OCI-LY3 (cell line): ENCODE data around the gene GRID2.

ENCODE experiments used
- H2AFZ ChIP-seq: fragments of 200-600, 300-600 bp; shearing (Covaris generic); 2 replicates; pipeline ENCODE4 v1.6.0; 2014; ENCODE audit warnings: antibody characterized with exemption, low read depth, low read length
- H3K27ac ChIP-seq: fragments of 200-600, 300-600 bp; sonication (generic); 2 replicates; pipeline ENCODE4 v1.5.1; 2014; ENCODE audit warnings: mild to moderate bottlenecking, low read length, moderate library complexity, mixed read lengths
- H3K27me3 ChIP-seq: fragments of 200-600, 300-600 bp; sonication (generic); 2 replicates; pipeline ENCODE4 v1.6.1; 2014; ENCODE audit warnings: low read depth, low read length, mixed read lengths
- H3K36me3 ChIP-seq: fragments of 200-600, 300-600 bp; sonication (generic); replicated peaks from 2 replicates; pipeline ENCODE3; 2014; ENCODE audit warnings: low read depth, low read length, mixed read lengths
- H3K4me1 ChIP-seq: fragments of 300-600, 200-600 bp; sonication (generic); 2 replicates; pipeline ENCODE4 v1.6.1; 2014; ENCODE audit warnings: low read length, mixed read lengths
- H3K4me2 ChIP-seq: fragments of 200-600, 300-600 bp; sonication (generic); 2 replicates; pipeline ENCODE4 v1.6.1; 2014; ENCODE audit warnings: low read length, mixed read lengths
- H3K4me3 ChIP-seq: fragments of 300-600, 200-600 bp; sonication (generic); 2 replicates; pipeline ENCODE4 v1.5.1; 2014; ENCODE audit warnings: antibody characterized with exemption, mild to moderate bottlenecking, low read length, moderate library complexity
- H3K79me2 ChIP-seq: fragments of 300-600, 200-600 bp; shearing (Covaris generic); 2 replicates; pipeline ENCODE4 v1.6.1; 2014; ENCODE audit warnings: mild to moderate bottlenecking, low read length, mixed read lengths
- H3K9ac ChIP-seq: fragments of 300-600, 200-600 bp; shearing (Covaris generic); 2 replicates; pipeline ENCODE4 v1.6.0; 2014; ENCODE audit warnings: mild to moderate bottlenecking, low read length, moderate library complexity
- H3K9me3 ChIP-seq: fragments of 200-600, 300-600 bp; shearing (Covaris generic); 2 replicates; pipeline ENCODE4 v1.6.1; 2014; ENCODE audit warnings: low read length, mixed read lengths; ENCODE audit not compliant: insufficient read depth
- H4K20me1 ChIP-seq: fragments of 200-600, 300-600 bp; sonication (generic); 2 replicates; pipeline ENCODE4 v1.6.1; 2016; ENCODE audit warnings: low read length, mixed read lengths; ENCODE audit not compliant: insufficient read depth
- EZH2phosphoT487 ChIP-seq: fragments of 200-600 bp; shearing (Covaris generic); IDR thresholded peaks from 2 replicates; pipeline ENCODE4 v1.6.1; 2018; ENCODE audit warnings: antibody characterized with exemption, mixed run types, low read depth
- TF ChIP-seq, protein P1 (sequence below): fragments of 200-600, 300-600 bp; sonication (generic); IDR thresholded peaks from 2 replicates; pipeline ENCODE4 v1.5.1; 2014; ENCODE audit warnings: antibody characterized with exemption, low read length, low read depth

Gene GRID2

DNA sequence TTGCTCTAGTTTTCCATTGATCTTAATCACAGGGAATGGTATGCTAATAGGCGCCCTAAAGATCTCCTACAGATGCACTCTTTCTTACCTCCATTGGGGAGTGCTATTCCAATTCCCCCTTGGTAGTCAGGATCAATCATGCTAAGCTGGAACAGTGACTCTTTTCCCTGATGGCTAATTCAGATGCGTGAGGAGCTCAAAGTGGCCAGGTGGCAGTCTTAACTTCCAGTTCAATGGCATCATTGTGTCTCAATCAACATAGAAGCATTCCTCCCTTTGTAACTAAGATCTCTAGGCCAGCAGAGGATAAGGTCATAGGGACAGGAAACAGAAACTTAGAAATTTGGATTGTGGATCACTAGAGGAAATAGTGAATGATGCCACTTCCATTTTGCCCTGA is 216.8 kb downstream of the GRID2 start:
- Histone ChIP-seq H2AFZ (no peak overlapping the region), H4K20me1 (no peaks in the 10 kb centered on the region), H3K4me1 (peaks cover 7% of the 10 kb centered on the region), H3K9ac (no peak overlapping the region), H3K9me3 (no peaks in the 10 kb centered on the region), H3K4me2 (no peak overlapping the region), H3K36me3 (no peaks in the 10 kb centered on the region), H3K79me2 (no peaks in the 10 kb centered on the region), H3K4me3 (no peak overlapping the region), H3K27ac (no peak overlapping the region), H3K27me3 (no peaks in the 10 kb centered on the region)
- TF ChIP-seq, protein P1, sequence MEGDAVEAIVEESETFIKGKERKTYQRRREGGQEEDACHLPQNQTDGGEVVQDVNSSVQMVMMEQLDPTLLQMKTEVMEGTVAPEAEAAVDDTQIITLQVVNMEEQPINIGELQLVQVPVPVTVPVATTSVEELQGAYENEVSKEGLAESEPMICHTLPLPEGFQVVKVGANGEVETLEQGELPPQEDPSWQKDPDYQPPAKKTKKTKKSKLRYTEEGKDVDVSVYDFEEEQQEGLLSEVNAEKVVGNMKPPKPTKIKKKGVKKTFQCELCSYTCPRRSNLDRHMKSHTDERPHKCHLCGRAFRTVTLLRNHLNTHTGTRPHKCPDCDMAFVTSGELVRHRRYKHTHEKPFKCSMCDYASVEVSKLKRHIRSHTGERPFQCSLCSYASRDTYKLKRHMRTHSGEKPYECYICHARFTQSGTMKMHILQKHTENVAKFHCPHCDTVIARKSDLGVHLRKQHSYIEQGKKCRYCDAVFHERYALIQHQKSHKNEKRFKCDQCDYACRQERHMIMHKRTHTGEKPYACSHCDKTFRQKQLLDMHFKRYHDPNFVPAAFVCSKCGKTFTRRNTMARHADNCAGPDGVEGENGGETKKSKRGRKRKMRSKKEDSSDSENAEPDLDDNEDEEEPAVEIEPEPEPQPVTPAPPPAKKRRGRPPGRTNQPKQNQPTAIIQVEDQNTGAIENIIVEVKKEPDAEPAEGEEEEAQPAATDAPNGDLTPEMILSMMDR: no peak
- no peak for TF ChIP-seq EZH2phosphoT487

DNA sequence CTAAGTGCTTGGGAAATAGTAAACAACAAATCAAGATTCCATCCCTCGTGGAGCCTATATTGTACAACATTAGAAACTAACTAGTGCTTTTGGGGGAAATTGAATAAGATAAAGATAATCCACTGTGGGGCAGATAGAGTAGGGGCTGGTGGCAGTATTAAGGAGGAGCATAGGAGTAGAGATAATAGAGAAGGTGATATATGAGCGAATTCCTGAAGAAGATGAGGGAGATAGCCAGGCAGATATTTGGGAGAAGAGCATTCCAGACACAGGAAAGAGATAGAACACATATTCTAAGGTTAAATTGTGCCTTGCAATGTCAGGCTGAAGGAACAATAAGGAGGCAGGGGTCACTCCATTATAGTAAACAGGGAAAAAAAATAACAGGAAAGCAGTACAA is 218.2 kb downstream of the GRID2 start:
- no peaks in the 10 kb centered on the region for H3K27me3 ChIP-seq
- H3K9ac ChIP-seq: no peak overlapping the region
- peaks cover 7% of the 10 kb centered on the region for H3K4me1 ChIP-seq
- H2AFZ ChIP-seq: no peak overlapping the region
- no peaks in the 10 kb centered on the region for H3K9me3 ChIP-seq
- TF ChIP-seq, protein P1: no peak
- TF ChIP-seq EZH2phosphoT487: no peak
- H3K27ac ChIP-seq: no peak overlapping the region
- H3K79me2 ChIP-seq: no peaks in the 10 kb centered on the region
- 0 out of 2 replicates have a peak overlapping the region, but pooled peaks have one; percentile 2 for H3K4me2 ChIP-seq
- no peaks in the 10 kb centered on the region for H4K20me1 ChIP-seq
- H3K36me3 ChIP-seq: no peaks in the 10 kb centered on the region
- H3K4me3 ChIP-seq: no peak overlapping the region

DNA sequence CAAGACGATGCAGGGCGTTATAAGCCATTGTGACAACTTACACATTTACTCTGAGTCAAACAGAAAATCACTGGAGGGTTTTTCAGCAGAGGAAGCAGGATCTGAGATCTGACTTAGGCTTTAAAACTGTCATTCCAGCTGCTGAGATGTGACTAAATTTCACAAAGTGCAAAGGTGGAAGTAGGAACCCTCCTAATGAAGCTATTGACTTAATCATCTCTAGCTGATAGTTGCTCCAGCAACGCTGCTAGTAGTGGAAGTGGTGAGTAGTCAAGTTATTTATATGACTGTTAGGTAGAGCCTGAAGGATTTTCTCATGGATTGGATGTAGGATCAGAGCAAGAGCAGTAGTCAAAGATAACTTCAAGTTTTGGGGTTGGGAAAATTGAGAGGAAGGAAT is 218.6 kb downstream of the GRID2 start:
- Histone ChIP-seq H3K9me3 (no peaks in the 10 kb centered on the region), H2AFZ (no peak overlapping the region), H3K4me3 (no peak overlapping the region), H3K36me3 (no peaks in the 10 kb centered on the region), H3K27me3 (no peaks in the 10 kb centered on the region), H3K4me1 (peaks cover 7% of the 10 kb centered on the region), H3K4me2 (0 out of 2 replicates have a peak overlapping the region, but pooled peaks have one; percentile 2), H3K9ac (no peak overlapping the region), H4K20me1 (no peaks in the 10 kb centered on the region), H3K79me2 (no peaks in the 10 kb centered on the region), H3K27ac (no peak overlapping the region)
- TF ChIP-seq, protein P1: no peak
- TF ChIP-seq EZH2phosphoT487: no peak

DNA sequence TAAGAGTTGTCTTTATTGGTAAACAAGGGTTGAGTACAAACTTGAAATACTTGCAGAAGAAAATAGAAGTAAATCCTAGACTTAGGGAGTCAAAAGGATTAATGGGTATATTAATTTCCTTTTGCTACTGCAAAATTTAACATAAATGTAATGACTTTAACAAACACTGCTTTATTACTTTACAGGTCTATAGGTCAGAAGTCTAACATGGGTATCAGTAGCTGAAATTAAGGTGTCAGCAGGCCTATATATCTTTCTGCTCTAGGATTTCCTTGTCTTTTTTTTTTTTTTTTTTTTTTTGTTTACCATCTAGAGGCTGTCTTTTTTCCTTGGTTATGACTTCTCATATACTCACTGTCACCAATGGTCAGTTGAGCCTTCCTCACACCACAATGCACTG is 220.4 kb downstream of the GRID2 start:
- no peaks in the 10 kb centered on the region for H3K79me2 ChIP-seq

More for the DNA sequence above, 220.4 kb downstream of the GRID2 start:
- Histone ChIP-seq H3K9me3 (no peaks in the 10 kb centered on the region), H3K4me2 (no peak overlapping the region), H2AFZ (no peak overlapping the region), H3K4me1 (peaks cover 7% of the 10 kb centered on the region), H3K36me3 (no peaks in the 10 kb centered on the region), H4K20me1 (no peaks in the 10 kb centered on the region), H3K27ac (no peak overlapping the region), H3K27me3 (no peaks in the 10 kb centered on the region), H3K4me3 (no peak overlapping the region), H3K9ac (no peak overlapping the region)
- no peak for TF ChIP-seq EZH2phosphoT487
- TF ChIP-seq, protein P1: no peak
